Peyer's patch (tissue), 4 donors: ENCODE results near the gene CACNA1H. TPM values are rescaled to one million over a fixed set of nuclear protein-coding genes. Genes with fewer than 3 reads are reported as not detected.
A peak's percentile ranks its signal among the peaks of the same experiment; 100 is the strongest.

Source experiments
- DNase-seq, 3 donors: peaks; one replicate each; pipeline ENCODE4 v3.0.0-alpha.2; 2017 to 2019
- H3K27ac ChIP-seq, 4 donors: fragments of 200-600 bp; sonication (generic); one replicate each; pipeline ENCODE4 v1.5.1; 2016 to 2019
- H3K27me3 ChIP-seq, 2 donors: fragments of 200-600 bp; sonication (generic); one replicate each; pipeline ENCODE4 v1.5.1; 2019
- H3K36me3 ChIP-seq, 3 donors: fragments of 200-600 bp; sonication (generic); one replicate each; pipeline ENCODE4 v1.5.1; 2016 to 2019
- H3K4me1 ChIP-seq, 4 donors: fragments of 200-600 bp; sonication (generic); one replicate each; pipeline ENCODE4 v1.5.1; 2016 to 2019
- H3K4me3 ChIP-seq, 4 donors: fragments of 200-600 bp; sonication (generic); 1 replicate in 3 of 4; 2 replicates in 1 of 4; pipeline ENCODE4 v1.5.1; 2016 to 2019; ENCODE audit warnings: mild to moderate bottlenecking in 1 of 4
- H3K9me3 ChIP-seq, 4 donors: fragments of 200-600 bp; sonication (generic); one replicate each; pipeline ENCODE4 v1.5.1; 2016 to 2019; ENCODE audit warnings: mild to moderate bottlenecking in 1 of 4
- POLR2A ChIP-seq, 2 donors: fragments of 450-650 bp; IDR thresholded peaks; one replicate each; pipeline ENCODE4 v1.5.1; 2017; ENCODE audit warnings: antibody characterized with exemption in 2 of 2, mild to moderate bottlenecking in 2 of 2, moderate library complexity in 2 of 2
- total RNA-seq, 4 donors: library from RNA; depleted of rRNA; stranded (reverse); fragments of >200 nt; gene quantifications; one replicate each; pipeline ENCODE4 v1.1.0, GENCODE V29; 2016
- TF ChIP-seq, protein P1 (sequence below), 6 experiments: fragments of 450-650 bp in 4 of 6; fragments of 200-600 bp in 2 of 6; sonication (generic) in 1 of 6; IDR thresholded peaks; one replicate each; pipeline ENCODE4 v1.5.1; 2017 to 2019; ENCODE audit warnings: antibody characterized with exemption in 6 of 6, mild to moderate bottlenecking in 3 of 6, moderate library complexity in 1 of 6

The CACNA1H gene
- total RNA-seq, 4 donors from 2014 or later = 4.0 to 28.9 (median 9.7) TPM

DNA sequence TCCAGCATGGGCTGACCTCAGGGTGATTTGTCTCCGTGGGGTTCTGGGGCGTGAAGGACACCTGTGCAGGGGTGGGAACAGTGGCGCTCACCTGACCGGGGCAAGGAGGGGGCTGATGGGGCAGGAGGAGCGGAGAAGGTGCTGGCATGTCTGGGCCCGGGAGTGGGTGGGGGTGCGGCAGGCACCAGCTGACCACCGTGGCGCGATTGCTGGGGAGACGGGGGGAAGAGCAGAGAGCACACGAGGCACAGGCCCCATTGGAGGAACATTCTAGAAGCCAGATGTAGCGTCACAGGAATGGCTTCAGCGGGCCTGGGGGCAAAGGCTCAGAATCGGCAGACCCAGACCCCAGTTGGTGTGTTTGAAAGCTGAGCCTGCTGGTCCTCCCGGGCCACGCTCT is 12.1 kb downstream of the CACNA1H start:
- Histone ChIP-seq H3K36me3 (no peaks in the 10 kb centered on the region), H3K4me3 (no peak overlapping the region), H3K4me1 (peaks cover 0 to 38% (median 0%) of the 10 kb centered on the region in 4 donors), H3K9me3 (no peaks in the 10 kb centered on the region), H3K27ac (no peak overlapping the region), H3K27me3 (no peaks in the 10 kb centered on the region)
- TF ChIP-seq, protein P1, sequence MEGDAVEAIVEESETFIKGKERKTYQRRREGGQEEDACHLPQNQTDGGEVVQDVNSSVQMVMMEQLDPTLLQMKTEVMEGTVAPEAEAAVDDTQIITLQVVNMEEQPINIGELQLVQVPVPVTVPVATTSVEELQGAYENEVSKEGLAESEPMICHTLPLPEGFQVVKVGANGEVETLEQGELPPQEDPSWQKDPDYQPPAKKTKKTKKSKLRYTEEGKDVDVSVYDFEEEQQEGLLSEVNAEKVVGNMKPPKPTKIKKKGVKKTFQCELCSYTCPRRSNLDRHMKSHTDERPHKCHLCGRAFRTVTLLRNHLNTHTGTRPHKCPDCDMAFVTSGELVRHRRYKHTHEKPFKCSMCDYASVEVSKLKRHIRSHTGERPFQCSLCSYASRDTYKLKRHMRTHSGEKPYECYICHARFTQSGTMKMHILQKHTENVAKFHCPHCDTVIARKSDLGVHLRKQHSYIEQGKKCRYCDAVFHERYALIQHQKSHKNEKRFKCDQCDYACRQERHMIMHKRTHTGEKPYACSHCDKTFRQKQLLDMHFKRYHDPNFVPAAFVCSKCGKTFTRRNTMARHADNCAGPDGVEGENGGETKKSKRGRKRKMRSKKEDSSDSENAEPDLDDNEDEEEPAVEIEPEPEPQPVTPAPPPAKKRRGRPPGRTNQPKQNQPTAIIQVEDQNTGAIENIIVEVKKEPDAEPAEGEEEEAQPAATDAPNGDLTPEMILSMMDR (IDR thresholded peaks at IDR 0.05) = no peak
- no peak for TF ChIP-seq POLR2A (IDR thresholded peaks at IDR 0.05)
- DNase-seq = no peak

DNA sequence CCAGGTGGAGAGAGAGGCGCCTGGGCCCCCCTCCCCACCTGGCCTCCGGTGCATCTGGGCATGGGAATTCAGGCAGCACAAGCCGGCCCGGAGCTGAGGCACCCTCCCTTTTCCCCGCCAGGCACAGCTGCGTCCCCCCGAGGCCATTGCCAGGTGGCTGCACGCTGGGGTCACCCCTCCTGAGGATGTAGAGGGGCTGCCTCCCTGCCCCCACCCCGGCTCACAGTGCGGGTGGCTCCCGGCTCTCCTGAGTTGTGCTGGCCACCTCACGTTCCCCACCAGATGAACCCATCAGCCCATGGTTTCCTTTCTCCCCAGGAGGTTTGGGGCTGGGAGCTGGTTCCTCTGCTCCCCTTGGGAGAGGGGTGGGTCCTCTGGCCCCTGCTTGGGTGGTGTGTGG is 12.6 kb downstream of the CACNA1H start:
- Histone ChIP-seq H3K4me1 (peaks cover 0 to 43% (median 0%) of the 10 kb centered on the region in 4 donors), H3K9me3 (no peaks in the 10 kb centered on the region), H3K4me3 (no peak overlapping the region), H3K27me3 (no peaks in the 10 kb centered on the region), H3K36me3 (no peaks in the 10 kb centered on the region), H3K27ac (no peak overlapping the region)
- TF ChIP-seq POLR2A (IDR thresholded peaks at IDR 0.05) = no peak
- TF ChIP-seq, protein P1 (IDR thresholded peaks at IDR 0.05) = no peak
- DNase-seq = no peak

- no peak for DNase-seq
Measured at GRCh38 chr16:1167276-1168107, 14.6 kb downstream of the CACNA1H start.

GRCh38 chr16:1168837-1169236 is 15.9 kb downstream of the CACNA1H start:
- Histone ChIP-seq H3K27me3 (no peaks in the 10 kb centered on the region), H3K36me3 (no peaks in the 10 kb centered on the region), H3K9me3 (no peaks in the 10 kb centered on the region), H3K27ac (peak overlapping the region in 2 of 4 donors; percentile 39 to 84), H3K4me1 (peaks cover 0 to 40% (median 0%) of the 10 kb centered on the region in 4 donors), H3K4me3 (no peak overlapping the region)
- TF ChIP-seq POLR2A (IDR thresholded peaks at IDR 0.05) = no peak
- TF ChIP-seq, protein P1 (IDR thresholded peaks at IDR 0.05) = no peak
- DNase-seq = no peak

More at GRCh38 chr16:1167276-1168107, 14.6 kb downstream of the CACNA1H start:
- H3K36me3 ChIP-seq = no peaks in the 10 kb centered on the region
- peak overlapping the region in 1 of 4 donors; percentile 84 for H3K27ac ChIP-seq
- H3K4me3 ChIP-seq = no peak overlapping the region
- H3K9me3 ChIP-seq = no peaks in the 10 kb centered on the region
- TF ChIP-seq, protein P1 (IDR thresholded peaks at IDR 0.05) = no peak
- TF ChIP-seq POLR2A (IDR thresholded peaks at IDR 0.05) = no peak
- H3K27me3 ChIP-seq = no peaks in the 10 kb centered on the region
- peaks cover 0 to 40% (median 0%) of the 10 kb centered on the region in 4 donors for H3K4me1 ChIP-seq

DNA sequence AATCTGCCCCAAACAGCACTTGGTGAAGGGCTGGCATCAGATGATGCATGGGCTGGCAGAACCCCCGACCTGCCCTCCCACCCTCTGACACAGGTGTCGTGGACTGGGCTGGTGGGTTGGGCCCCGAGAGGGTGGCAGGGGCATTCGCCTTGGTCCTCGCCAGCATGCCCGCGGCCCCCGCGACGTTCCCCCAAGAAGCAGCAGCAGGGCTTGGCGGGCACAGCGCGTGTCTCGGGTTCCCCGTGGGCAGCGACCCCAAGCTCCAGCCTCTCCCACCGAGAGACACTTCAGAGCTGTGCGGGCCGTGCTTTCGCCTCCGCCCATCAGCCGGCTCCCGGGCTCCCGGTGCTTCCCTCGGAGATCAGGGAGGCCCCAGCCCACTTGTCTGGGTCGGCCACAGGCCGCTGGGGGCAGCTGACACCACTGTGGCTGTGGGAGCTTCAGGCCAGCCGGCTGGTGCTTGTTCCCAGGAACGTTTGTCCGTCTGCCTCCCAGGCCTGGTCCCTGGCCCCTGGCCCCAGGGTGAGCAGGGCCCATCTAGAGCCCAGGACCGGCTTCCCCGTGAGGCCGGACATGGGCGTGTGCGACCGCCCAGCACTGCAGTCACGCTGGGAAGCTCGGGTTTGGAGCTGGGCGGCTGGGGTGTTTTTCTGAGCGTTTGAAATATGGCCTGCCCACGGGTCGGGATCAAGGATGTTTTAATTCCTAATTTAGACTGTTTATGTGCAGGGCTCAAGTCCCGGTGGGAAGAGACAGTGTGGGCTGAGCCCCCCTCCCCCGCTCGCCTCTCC is 16.6 kb downstream of the CACNA1H start:
- no peak for DNase-seq
- no peak overlapping the region for H3K4me3 ChIP-seq

More for the DNA sequence above, 16.6 kb downstream of the CACNA1H start:
- Histone ChIP-seq H3K27me3 (no peaks in the 10 kb centered on the region), H3K27ac (peak overlapping the region in 2 of 4 donors; percentile 39 to 84), H3K9me3 (no peaks in the 10 kb centered on the region), H3K4me1 (peaks cover 0 to 46% (median 0%) of the 10 kb centered on the region in 4 donors), H3K36me3 (no peaks in the 10 kb centered on the region)
- no peak for TF ChIP-seq POLR2A (IDR thresholded peaks at IDR 0.05)
- TF ChIP-seq, protein P1 (IDR thresholded peaks at IDR 0.05) = no peak
